CD4-positive, alpha-beta T cell treated with Interferon gamma for 1 hour (primary cell): ENCODE data around the gene RCCD1.
A peak's percentile ranks its signal among the peaks of the same experiment; 100 is the strongest.
"Not testable (repeated sequence)": the region's sequence is repeated elsewhere in the genome, so short reads cannot be mapped to it uniquely, and the experiment has no call there.

Source experiments
- DNase-seq: peaks from one replicate; pipeline ENCODE4 v3.0.0-alpha.2; 2020

RCCD1 gene, protein sequence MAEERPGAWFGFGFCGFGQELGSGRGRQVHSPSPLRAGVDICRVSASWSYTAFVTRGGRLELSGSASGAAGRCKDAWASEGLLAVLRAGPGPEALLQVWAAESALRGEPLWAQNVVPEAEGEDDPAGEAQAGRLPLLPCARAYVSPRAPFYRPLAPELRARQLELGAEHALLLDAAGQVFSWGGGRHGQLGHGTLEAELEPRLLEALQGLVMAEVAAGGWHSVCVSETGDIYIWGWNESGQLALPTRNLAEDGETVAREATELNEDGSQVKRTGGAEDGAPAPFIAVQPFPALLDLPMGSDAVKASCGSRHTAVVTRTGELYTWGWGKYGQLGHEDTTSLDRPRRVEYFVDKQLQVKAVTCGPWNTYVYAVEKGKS

DNA sequence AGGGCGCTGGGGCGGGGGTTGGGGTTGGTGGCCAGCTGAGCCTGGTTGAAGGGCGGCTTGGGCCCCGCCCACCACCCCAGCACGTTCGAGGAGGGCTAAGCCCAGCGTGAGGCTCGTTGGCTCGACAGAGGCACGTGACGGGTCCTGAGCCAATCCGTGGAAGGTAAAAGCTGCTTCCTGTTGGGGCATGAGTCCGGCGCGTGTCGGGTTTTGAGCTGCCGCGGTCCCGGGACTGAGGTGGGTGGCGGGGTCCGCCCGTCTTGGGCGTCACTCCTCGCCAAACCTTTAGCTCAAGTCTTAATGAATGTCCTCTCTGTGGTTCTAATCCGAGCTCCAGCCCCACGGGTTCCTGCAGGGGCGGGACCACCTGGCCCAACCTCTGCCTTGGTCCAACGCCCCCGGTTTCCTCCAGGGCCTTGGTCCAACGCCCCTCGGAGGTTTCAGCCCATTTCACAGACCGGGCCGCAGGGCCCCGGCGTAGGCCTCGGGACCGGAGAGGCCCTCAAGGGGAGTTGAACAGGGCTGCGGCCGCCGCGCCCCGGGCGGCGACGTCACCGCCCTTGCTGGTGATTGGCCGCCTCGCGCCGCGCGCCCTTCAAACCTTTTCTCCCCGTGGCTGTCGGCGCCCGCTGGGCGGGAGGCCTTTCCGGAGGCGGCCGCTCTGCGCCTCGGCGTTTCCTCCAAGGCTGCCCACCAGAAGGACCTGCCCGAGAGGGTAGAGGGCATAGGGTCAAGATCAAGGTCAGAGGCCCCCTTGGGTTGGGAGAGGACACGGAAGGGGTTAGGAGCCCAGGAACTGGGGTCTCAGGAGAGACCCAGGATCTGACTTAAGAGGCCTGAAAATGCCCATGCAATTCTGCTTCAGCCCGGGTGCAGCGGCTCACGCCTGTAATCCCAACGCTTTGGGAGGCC, at the start of gene RCCD1:
Gene RCCD1 (plus strand): TSS at position 173 of the 912 bp plus-strand sequence. CDS start 1,851 bp downstream, outside the sequence.
- DNase-seq: peak; percentile 91

DNA sequence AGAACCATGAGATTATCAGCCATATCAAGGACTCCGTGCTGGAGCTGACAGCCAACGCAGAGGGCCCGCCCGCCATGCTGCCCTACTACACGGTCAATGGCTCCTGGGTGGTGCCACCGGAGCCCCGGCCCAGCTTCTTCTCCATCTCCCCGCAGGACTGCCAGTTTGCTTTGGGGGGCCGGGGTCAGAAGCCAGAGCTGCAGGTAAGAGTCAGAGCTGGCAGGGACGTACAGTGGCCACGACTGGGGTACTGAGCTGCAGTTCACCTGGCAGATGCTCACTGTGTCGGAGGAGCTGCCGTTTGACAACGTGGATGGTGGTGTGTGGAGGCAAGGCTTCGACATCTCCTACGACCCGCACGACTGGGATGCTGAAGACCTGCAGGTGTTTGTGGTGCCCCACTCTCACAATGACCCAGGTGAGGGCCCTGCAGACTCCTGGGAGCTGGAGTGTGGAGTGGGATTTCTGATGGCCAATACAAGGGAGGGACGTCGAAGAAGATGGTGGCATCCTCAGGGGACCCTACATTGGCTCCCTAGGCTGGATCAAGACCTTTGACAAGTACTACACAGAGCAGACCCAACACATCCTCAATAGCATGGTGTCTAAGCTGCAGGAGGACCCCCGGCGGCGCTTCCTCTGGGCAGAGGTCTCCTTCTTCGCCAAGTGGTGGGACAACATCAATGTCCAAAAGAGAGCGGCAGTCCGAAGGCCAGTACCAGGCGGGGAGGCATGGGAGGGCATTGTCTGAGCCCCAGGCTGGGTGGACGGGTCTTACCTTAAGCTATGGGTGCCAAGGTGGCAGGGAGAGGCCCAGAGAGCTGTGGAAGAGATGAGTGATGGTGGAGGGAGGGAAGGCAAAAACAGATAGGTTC, 49.1 kb upstream of the RCCD1 start:
- no peak for DNase-seq

DNA sequence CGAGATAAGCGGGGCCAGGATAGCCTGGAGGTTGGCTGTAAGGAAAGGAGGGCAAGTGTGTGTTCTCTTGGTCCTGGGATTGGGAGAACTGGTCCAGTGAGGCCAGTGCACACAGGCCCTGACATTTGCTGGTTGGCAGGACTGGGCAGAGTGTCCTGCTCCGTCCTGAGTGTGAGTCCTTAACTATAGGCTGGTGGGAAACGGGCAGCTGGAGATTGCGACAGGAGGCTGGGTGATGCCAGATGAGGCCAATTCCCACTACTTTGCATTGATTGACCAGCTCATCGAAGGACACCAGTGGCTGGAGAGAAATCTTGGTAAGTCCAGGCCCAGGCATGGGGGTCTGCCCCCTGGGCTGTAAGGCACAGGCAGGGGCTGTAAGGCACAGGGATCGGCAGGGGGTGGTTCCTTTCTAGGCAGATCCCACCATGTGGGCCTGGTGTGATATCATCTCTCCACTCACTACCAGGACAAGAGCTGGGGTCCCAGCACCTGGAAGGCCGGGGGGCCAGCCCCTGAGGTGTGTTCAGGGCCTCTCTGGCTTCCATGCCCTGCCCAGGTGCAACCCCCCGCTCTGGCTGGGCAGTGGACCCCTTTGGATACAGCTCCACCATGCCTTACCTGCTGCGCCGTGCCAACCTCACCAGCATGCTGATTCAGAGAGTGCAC, 48.4 kb upstream of the RCCD1 start:
- no peak for DNase-seq

DNA sequence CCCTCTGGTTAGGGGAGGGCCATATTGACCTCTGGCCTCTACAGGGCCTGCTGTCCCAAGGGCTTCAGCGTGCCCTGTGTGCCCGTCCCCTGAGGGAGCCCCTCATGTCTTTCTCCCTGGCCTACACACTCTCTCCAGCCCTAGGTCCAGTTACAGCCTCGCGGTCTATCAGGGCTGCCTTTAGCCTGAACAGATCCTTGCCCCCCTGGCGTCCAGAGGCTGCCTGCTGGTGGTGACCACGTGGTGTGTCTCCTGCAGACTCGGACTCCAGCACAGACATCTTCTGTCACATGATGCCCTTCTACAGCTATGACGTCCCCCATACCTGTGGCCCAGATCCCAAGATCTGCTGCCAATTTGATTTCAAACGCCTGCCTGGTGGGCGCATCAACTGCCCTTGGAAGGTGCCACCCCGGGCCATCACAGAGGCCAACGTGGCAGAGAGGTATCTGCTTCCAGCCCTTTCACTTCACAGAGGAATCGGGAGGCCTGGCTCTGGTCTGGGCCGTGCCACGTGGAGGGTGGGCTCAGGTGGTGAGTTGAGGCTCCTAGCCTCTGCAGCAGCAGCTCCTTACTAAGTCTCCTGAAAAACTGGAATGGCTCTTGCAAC, 47.5 kb upstream of the RCCD1 start:
- DNase-seq: no peak

DNA sequence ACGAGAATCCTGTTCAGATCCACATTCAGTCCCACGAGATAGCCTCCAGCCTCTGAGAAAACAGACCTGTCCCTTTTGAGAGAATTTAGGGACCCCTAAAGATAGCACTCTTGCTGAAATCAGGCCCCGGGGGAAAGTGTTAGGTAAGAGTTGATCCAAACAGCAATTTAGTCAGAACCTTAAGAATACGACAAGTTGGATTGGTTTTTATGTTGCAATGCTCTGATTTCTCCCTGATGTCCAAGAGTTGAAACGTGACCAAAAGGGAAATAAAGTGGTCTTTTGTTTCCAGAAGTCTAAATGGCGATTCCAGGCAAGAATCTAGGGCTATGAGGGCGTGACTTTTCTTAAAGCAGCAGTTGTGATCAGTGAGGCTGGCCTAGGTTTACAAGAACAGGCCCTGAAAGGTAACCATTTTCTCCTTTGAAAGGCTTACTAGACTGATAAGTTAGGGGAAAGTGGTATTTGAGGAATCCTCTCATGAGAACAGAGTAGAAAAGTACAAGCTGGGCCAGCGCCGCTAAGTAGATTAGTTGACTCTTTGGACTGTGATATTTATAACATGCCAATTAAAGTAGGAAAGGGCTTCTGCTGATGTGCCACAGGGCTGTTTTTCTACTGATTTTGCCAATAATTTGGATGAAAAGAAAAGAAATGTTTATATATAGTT, 46.7 kb upstream of the RCCD1 start:
- no peak for DNase-seq

DNA sequence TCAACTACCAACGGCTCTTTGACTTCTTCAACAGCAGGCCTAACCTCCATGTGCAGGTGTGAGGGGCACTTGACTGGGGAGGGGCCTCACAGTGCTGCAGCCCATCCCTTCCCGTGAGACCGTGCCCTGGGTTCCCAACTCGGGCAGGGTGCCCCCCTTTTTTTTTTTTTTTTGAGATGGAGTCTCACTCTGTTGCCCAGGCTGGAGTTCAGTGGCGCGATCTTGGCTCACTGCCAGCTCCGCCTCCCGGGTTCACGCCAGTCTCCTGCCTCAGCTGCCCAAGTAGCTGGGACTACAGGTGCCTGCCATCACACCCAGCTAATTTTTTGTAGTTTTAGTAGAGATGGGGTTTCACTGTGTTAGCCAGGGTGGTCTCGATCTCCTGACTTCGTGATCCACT, 45.2 kb upstream of the RCCD1 start:
- not testable (repeated sequence) for DNase-seq

DNA sequence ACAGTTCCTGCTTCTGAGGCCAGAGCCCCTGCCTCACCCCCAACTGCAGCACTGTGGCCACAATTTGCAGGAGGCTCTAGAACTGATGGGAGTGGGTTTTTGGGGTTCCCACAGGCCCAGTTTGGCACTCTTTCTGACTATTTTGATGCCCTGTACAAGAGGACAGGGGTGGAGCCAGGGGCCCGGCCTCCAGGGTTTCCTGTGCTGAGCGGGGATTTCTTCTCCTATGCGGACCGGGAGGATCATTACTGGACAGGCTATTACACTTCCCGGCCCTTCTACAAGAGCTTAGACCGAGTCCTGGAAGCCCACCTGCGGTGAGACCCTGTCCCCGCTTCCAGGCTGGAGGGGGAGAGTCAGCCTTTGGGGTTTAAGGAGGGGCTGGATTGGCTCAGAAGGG, 44.7 kb upstream of the RCCD1 start:
- no peak for DNase-seq

DNA sequence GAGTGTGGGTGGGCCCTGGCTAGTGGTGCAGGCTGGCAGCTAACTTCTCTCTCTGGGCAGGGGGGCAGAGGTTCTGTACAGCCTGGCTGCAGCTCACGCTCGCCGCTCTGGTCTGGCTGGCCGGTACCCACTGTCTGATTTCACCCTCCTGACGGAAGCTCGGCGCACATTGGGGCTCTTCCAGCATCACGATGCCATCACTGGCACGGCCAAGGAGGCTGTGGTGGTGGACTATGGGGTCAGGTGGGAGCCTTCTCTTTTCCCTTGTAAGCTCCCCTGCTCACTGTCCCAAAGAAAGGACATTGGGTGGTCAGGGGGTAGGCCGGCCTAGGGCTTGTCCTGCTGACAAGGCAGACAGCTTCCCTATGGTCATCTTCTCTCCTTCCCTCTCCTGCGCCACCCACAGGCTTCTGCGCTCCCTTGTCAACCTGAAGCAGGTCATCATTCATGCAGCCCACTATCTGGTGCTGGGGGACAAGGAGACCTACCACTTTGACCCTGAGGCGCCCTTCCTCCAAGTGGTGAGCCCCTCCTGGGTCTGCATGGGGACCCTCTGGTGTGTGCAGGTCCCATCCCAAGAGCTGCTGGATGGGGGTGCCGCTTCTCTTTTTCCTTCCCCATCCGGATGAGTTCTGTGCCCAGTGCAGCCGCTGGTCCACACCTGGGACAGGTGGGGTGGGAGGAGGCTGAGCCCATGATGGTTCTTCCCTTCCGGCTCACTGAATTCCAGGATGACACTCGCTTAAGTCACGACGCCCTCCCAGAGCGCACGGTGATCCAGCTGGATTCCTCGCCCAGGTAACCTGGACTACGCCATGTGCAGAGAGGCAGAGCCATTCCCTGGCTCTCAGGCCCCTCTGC, 44.0 kb upstream of the RCCD1 start:
- no peak for DNase-seq

DNA sequence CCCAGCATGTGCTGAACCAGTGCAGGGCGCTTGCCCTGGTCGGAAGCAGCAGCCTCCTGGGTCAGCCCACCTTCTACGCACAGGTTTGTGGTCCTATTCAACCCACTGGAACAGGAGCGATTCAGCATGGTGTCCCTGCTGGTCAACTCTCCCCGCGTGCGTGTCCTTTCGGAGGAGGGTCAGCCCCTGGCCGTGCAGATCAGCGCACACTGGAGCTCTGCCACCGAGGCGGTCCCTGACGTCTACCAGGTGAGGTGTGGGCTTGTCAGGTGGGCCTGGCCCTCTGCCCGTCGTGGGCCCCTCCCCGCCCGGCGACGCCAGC, 43.4 kb upstream of the RCCD1 start:
- no peak for DNase-seq

DNA sequence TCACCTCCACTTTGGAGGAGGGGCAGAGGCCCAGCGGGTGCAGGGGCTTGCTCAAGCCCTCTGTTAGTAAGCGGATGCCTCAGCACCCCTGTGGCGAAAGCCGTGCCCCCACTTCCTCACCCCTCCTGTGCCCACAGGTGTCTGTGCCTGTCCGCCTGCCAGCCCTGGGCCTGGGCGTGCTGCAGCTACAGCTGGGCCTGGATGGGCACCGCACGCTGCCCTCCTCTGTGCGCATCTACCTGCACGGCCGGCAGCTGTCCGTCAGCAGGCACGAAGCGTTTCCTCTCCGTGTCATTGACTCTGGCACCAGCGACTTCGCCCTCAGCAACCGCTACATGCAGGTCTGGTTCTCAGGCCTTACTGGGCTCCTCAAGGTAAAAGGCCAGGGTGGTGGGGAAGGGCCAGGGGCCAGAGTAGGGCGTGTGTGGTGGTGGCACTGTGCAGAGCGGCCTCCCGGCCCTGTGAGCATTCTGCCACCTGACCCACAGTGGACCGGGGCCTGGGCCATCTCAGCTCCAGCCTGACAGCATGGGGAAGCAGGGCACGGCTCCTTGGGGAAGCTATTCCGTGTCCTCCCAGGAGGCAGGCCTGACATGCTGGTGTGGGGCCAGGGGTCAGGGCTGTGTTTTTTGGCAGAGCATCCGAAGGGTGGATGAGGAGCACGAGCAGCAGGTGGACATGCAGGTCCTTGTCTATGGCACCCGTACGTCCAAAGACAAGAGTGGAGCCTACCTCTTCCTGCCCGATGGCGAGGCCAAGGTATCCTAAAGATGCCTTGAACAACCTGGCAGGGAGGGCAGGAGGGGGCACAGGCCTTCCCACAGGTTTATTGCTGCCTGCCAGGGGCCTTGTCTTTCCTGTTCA, 42.5 kb upstream of the RCCD1 start:
- no peak for DNase-seq

DNA sequence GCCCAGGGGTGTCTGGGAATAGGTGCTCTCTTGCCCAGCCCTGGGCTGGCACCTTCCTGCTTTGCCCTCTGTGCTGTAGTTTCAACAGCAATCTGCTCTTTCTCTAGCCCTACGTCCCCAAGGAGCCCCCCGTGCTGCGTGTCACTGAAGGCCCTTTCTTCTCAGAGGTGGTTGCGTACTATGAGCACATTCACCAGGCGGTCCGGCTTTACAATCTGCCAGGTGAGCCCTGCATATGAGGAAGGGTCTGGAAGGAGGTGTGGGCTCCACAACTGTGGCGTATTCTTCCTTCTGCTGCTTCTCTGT, 42.0 kb upstream of the RCCD1 start:
- DNase-seq: no peak

DNA sequence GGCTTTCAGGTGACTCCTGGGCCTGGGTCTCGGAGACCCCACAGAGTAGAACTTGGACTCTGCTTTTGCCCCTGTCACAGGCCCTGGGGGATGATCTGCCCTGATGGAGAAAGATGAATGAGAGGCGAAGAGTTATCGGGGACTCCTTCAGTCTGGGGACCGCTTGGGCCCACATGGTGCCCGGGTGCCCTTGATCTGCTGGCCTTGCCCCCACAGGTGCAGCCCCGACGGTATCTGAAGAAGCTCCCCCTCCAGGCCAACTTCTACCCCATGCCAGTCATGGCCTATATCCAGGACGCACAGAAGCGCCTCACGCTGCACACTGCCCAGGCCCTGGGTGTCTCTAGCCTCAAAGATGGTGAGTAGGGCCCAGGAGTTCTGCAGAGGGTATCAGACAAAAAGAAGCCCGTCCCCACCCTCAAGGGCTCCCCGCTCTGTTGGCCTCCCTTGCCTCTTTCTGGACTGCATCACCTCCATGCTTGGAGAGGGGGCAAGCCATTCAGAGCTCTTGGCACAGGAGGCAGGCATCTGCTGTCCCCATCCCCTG, 41.2 kb upstream of the RCCD1 start:
- DNase-seq: no peak

DNA sequence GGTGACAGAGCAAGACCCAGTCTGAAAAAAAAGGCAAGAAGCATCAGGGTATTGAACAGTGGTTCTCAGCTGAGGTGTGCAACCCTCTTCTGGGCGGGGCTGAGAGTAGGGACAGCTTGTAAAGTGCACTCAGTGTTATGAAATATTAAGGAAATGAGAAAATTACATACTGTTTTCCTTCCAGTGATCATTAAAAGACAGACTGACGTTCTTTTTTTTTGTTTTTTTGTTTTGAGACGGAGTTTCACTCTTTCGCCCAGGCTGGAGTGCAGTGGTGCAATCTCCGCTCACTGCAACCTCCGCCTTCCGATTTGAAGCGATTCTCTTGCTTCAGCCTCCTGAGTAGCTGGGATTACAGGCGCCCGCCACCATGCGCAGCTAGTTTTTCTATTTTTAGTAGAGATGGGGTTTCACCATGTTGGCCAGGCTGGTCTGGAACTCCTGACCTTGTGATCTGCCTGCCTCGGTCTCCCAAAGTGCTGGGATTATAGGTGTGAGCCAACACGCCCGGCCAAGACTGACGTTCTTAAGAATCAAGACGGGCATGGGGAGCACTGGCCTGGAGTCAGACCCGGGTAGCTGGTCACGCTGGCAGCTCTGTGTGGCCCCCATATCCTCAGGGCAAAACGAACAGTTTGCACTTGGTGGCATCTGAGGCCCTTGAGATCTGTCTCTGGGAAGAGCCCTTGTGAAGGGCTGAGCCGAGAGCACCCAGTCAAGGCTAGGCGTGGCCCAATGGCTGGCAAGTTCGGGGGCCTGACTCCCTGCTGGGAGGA, 40.2 kb upstream of the RCCD1 start:
- DNase-seq: no peak

DNA sequence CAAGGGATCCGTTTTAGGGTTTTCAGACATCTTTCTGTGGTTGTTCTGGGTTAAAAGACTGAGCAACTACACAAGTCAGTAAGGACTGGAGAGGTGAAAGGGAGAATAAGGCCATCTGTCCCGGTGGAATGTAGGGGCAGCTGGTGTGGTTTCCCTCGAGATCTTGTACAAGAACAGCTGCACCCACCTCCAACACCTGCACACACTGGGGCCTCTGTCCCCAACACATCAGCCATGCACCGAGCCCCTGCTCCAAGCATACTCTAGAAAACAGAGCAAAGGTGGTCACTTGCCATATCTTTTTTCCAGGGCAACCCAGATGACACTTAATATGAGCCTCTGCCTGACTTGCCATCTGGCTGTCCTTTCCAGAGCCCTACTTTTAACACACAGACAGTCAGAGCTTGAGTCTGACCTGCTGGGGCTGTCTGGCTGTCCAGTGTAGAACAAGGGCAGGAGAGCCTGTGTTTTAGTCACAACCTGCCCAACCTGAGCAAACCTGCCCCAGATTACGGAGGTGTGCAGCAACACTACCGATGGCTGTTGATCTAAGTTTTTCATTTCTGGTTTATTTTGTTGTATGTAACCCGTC, 39.4 kb upstream of the RCCD1 start:
- no peak for DNase-seq

DNA sequence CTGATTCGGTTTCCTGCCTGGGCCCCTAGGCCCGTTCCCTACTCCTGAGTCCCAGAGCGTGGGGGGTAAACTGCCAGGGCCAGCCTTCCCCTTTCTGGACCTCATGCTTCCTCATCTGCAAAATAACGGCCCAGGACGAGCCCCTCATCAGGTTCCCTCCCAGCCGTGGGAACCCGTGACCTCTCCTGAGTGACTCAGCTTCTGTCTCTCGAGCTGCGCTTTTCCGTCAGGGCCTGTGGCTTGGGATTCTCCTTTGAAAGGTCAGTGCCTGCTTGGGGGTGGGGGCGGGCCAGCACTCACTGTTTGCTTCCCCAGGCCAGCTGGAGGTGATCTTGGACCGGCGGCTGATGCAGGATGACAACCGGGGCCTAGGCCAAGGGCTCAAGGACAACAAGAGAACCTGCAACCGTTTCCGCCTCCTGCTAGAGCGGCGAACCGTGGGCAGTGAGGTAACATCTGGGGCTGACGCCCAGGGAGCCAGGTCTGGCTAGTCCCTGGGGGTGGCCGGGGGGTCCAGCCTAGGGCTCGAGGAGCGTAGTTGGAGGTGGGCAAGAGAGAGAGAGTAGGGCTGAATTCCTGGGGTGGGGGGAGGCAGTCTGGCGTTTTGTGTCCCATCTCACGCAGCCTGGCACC, 38.8 kb upstream of the RCCD1 start:
- DNase-seq: peak; percentile 73

DNA sequence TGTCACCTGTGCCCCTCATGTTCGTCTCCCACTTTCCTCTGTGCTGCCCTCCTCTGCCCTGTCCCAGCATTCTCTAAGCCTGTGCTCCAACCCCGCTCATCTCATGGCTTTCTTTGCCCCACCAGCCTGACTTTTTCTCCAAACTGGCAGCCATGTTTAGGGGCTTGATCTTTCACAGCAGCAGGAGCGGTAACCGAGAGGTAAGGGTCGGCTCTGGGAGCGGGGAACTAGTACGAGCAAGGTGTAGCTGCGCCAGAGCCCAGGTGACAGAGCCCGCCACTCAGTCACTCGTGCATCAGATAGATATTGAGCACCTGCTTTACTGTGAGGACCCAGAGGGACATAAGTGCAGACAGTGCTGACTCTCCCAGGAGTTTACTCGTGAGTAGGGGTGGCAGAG, 38.2 kb upstream of the RCCD1 start:
- no peak for DNase-seq

DNA sequence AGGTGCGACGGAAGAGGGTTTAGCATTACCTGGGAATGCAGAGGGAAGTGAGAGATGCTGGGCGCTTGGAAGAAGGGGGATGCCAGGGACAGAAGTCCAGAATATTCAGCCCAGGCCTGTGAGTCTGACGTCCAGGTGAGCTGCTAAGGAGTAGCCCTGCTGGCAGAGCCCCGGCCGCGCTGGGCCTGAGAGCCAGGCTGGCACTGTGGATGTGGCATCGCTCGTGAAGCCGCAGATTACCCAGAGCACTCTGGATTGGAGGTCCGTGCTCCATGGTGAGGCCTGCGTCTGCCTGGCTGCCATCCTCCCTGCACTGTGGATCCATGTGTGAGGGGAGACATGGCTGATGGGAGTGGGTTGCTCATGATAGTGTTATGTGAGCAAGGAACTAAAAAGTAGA, 37.1 kb upstream of the RCCD1 start:
- no peak for DNase-seq
